Suppressor macrophage treated with lipopolysaccharide for 4 hours (primary cell): ENCODE measurements around the gene ENTHD1.

Experiments
- DNase-seq: peaks from one replicate; pipeline ENCODE4 v3.0.0-alpha.2; 2020

ENTHD1 gene, protein sequence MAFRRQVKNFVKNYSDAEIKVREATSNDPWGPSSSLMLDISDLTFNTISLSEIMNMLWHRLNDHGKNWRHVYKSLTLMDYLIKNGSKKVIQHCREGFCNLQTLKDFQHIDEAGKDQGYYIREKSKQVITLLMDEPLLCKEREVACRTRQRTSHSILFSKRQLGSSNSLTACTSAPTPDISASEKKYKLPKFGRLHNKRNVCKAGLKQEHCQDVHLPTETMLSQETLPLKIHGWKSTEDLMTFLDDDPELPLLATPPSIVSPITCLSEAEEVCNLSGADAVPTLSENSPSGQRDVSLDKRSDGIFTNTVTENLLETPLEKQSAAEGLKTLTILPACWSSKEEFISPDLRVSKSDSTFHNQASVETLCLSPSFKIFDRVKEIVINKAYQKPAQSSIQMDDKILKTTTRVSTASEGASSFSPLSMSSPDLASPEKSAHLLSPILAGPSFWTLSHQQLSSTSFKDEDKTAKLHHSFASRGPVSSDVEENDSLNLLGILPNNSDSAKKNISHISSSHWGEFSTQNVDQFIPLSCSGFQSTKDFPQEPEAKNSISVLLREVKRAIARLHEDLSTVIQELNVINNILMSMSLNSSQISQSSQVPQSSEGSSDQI

DNA sequence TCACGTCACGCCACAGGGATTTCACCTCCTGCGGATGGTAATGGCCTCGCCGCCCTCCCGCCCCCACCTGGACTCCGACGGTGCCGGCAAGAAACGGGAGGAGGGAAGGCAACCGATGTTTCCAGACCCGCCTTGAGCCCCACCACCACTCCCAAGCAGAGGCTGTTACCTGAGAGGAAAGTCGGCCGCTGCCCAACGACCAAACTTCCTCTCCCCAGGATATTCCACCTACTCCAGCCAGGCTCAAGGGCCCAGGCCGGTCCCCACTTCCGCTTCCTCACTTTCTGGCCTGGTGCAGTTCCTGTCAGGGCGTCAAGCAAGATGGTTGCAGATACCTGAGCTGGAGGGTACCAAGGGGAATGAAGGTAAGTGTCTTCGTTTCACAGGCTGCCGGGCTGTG, at the start of gene ENTHD1:
Gene ENTHD1, minus strand, starts transcription at position 235 of the 400 bp plus-strand sequence. CDS start 6,012 bp downstream, outside the sequence.
- DNase-seq, result no peak

DNA sequence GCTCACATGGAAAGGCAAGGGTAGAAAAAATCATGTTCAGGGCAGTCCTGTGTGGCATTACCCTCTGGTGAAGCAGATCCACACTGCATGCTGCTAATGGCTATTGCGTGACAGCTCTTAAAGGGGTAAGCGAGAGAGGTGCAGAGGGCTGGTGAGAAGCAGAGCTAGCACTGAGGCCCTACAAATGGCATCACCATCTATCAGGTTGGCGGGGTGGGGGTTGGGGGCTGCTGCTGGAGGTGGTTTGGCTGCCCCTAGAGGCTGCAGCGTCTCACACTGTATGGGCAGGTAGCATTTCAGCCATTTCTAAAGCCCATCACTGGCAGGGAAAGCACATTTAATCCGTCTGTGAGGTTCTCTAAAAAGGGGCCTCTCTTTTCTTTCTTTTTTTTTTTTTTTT, 49.8 kb upstream of the ENTHD1 start:
- DNase-seq, result no peak

DNA sequence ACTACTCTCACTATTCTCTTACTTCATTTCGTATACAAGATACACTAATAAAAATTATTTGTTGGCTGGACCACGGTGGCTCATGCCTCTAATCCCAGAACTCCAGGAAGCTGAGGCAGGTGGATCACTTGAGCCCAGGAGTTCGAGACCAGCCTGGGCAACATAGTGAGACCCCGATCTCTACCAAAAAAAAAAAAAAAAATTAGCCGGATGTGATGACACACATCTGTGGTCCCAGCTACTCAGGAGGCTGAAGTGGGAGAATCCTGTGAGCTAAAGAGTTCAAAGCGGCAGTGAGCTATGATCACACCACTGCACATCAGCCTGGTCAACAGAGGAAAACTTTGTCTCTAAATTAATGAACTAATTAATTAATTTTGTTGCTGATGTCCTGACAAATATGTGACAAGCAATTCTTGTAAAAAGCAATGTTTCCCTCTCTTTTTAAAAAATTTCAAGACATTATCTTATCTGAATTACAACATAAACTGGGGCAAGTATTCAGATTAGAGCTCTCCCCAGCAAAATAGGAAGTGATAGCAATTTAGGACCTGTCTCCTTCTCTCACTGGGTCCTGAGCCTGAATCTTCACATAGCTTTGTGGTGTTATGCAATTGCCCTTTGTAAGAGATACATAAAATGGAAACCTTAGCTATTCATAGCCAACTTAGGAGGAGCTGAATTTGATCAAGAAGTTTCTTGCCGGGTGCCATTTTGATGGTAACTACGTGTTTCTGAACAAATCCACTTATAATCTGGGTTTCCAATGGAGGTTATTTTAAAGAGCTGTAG, 49.1 kb upstream of the ENTHD1 start:
- peak; percentile 34 for DNase-seq

DNA sequence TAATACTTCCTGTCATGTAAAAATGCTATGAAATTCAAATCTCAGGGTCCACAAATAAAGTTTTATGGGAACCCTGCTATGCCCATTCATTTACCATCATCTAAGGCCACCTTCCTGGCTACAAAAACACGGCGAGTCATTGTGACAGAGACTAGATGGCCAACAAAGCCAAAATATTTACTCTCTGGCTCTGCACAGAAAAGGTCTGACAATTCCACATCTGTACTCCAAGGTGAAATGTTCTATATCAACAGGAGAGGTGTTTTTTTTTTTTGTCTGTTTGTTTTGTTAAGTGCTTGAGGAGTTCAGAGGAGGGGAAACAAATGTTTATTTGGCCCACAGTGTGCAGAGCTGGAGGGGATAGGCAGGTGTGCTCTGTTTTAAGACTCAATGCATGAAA, 48.0 kb upstream of the ENTHD1 start:
- DNase-seq, result no peak

DNA sequence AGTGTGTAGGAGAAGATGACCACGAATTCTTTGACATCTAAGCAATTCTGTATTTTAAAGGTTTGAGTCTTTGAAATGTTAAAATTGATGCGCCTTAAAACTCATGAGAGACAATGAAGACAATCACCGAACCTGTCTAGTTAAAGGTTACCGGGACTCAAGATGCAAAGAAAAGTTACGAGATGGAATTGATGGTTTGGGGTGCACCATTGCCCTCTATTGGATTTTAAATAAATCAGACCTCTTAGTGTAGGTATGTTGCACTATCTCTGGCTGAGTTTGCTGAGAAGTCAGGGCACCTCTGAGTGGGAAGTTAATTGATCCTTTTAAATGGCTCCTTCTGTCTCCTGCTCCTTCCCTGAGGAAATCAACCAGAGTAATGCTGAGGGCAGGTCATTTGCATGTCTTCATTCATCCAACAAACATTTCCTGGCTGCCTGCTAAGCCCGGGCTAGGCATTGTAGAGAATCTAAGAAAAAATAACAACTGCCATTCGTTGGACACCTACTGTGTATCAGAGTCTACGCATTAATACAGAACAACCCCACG, 47.3 kb upstream of the ENTHD1 start:
- DNase-seq, result no peak

DNA sequence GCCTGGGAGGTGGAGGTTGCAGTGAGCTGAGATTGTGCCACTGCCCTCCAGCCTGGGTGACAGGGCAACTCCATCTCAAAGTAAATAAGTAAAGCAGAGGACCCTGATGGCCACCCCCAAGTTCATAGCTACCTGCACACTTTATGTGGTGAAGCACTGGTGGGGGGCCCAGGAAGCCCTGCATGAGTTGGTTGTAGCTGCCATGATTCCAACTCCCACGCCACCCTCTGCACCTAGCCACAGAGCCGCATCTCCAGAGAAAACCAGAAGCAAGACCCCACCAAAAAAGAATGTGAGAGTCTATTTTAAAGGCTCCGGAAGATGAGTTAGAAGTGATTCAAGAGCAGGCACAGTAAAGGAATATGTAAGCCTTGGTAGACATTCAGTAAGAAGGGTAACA, 46.3 kb upstream of the ENTHD1 start:
- no peak for DNase-seq

DNA sequence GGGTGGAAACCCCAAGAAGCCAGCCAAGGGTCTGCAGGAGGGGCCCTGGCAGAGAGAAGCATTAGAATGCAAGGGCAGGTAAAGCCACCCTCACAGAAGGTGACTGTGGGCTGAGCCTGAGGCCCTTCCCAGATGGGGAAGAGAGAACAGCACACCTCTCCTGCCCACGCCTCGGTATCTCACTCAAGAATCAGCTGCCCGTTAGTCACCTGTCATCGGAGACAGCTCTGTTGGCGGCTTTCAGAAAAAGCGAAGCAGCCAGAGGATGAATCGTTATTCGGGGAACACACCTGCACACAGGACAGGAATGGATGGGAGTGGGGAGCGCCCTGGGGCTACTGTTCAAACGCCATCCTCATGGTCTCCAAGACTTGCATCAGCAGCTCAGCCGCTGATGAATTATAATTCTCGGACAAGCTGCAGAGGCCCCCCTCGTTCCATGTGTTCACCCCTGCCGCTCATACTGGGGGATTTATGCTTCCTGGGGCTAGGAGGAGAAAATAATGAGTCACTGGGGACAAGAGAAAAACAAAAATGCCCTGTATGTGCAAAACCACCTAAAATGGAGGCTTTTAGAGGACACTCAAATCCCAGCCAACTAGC, 45.0 kb upstream of the ENTHD1 start:
- no peak for DNase-seq

DNA sequence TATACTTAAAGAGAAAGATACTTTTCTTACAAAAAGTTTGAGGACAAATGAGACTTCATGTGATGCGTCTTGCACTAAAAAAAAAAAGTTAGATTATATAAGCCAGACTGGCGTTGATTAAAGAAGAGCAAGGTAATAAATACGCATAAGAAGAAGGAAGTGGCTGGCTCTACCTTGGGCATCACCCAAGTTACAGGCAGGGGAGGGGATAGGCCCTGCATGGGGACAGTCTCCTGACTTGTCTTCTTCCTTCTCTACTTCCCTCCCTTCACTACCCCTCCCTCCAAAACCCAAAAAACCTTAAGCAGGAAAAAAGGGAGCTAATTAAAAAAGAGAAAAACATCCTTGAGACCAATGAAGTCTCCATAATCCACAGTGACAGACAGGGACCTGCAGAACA, 44.3 kb upstream of the ENTHD1 start:
- no peak for DNase-seq

DNA sequence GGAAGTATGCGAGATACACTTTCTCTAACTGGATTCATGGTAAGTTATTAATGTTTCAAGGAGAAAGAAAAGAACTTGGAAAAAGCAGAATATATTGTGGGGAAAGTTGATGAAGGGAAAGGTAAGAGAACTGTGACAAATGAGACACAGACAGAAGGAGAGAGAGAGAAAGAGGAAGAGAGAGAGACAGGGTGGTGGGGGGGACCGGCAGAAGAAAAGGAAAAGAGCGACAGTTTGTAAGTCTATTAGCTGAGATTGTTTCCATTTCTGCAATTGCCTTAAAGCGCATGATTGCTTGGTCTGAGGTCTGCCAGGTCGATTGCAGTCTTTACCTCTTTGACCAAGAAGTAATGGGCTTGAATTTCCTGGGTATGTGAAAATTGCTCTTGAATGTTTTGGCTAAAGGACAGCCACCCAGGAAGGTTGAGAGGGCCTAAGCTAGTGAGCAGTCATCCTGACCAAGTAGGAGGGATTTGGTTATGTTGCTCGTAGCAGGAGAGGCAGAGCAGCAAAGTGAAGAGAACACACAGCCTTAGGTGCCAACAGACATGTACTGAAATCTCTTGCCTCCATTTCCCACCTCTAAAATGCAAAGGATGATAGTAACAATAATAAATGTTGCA, 43.1 kb upstream of the ENTHD1 start:
- no peak for DNase-seq

DNA sequence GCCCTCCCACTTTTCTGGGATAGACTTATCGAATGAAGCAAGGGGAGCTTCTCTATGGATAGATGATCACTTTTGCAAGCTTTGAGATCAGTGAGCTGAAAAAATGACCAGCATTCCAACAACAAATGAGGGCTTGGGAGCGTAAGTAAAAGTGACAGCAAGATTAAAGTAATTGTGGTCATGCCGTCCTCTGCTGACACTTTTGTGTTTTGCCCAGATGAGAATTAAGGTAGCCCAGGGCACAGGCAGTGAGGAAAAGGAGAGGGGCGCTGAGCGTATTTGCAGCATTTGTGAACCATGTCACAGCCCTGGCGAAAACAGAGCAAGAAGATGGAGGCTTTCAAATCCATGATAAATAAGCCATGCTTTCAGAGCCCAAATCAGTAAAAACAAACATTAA, 42.1 kb upstream of the ENTHD1 start:
- no peak for DNase-seq

DNA sequence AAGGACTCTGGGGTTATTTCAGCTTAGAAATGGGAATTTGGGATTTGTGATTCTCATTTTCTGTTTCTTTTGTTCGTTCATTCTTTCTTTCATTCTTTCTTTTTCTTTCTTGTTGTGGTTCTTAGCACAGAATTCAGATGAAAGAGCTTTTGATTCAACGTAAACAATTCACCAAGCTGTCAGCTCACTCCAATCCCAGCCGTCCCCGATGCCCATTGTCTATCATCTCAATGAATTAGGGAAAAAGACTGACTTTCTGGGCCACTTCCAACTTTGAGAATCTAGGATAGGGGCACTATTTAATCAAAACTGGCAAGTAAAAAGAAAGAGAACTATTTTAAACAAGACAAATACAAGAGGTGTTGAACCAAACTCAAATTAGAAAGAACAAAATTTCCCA, 41.6 kb upstream of the ENTHD1 start:
- no peak for DNase-seq

DNA sequence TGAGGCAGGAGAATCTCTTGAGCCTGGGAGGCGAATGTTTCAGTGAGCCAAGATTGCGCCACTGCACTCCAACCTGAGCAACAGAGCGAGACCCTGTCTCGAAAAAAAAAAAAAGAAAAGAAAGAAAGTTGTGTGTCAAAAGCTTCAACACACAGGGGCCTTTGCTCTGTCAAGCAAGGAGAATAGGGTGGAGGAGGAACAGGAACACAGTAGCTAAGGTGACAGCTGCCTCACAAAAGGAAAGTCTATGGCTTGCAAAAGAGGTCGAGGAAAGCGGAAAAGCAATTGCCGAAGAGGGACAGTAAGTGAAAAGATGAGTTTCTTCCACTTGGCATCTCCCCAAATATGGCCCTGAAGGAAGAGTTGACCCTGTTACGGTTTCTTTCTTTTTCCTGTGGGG, 40.2 kb upstream of the ENTHD1 start:
- DNase-seq, result no peak

DNA sequence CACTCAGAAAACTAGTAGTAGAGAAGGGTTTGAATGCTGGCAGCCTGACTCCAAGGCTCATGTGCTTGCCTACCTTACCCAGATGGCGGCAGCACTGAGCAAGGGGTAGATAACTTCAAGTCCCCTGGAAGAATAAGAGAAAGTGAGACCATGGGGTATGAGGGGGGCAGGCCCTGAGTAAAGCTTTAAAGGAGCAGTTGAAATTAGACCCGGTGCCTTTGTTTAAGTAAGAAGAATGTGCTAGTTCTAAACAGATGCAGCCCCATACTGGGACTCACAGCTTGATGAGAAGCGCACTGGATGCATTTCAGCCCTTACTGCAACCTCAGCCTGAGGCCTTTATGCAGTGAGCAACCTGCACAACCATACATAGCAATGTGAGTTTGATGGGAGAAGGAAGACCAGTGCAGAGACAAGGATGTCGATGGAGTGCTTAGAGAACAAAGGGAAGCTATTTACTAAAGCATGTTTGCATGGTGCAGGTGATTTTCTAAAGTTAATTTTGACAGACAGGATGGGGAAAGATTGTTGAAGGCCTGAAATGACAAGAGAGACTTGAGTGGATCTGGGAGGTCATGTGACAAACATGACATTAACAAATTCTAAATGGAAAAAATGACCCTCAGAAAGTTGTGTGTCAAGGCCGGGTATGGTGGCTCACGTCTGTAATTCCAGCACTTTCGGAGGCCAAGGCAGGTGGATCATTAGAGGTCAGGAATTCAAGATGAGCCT, 39.5 kb upstream of the ENTHD1 start:
- peak; percentile 50 for DNase-seq

DNA sequence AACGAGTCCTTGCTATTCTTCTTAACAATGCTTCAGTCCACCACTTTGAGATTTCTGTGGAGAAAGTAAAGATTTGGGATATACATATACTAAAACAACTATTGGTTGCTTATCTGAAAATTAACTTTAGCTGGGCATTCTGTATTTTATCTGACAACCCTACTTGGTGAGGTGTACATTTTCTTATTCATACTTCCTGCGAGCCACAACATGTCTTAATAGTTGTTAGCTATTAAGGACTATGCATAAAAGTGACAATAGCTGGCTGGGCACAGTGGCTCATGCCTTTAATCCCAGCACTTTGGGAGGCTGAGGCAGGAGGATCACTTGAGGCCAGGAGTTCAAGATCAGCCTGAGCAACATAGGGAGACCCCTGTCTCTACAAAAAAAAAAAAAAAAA, 38.6 kb upstream of the ENTHD1 start:
- DNase-seq, result no peak

DNA sequence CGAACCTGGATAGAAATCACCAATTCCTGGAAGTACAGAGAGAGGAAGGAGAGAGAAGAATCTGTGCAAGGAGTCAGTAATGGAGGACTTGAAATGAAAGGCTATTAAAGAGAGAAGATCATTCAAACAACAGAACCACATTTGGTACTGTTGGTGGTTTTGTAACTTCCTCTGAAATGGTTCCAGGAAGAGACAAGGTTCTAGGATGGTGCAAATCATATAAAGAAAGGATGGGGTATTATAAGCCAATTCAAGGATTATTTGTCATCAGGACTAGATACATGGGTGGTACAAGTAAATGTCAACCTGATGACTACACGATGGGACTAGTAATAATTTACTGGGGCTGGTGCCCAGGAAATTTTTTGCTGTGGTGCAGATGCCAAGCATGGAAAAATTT, 37.7 kb upstream of the ENTHD1 start:
- DNase-seq, result no peak

DNA sequence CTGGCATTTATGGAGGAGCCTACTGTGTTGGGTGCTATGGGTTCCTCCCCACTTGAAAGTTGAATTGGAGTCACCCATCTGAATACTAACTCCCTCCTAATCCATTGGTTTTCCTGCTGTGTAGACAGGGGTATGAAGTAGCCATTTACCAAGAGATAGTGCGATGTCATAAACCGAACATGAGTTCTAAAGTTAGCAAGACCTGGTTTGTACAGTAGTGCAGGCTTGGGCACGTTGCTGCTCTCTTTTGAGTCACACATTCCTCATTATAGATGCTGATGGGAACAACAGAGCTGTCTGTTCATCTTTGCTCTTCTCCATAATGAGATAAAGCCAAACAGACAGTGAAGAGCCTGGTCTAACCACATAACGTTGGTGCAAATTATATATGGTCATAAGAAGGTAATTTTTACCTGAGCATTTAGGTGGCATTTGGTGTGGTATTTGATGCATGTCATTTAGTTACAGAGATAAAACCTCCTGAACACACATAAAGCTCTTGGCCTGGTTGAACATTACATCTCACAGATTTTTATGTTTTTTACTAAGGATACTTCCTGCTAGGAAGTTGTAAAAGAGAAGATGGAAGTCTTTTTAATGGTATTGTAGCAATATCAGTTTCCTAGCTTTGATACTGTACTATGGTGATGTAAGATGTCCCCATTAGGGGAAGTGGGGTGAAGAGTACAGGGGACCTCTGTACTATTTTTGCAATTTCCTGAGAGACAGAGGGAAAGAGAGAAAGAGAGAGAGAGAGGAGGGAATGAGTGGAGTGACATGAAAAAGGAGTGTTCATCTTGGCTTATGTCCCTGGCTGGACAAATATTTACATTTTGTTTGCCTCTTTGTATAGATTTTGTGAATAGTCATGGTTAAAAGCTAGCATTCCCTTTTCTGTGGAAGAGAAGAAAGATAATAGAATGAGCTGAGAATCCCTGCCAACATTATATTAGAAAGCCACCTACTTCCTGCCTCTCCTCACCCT, 35.3 kb upstream of the ENTHD1 start:
- DNase-seq, result no peak

DNA sequence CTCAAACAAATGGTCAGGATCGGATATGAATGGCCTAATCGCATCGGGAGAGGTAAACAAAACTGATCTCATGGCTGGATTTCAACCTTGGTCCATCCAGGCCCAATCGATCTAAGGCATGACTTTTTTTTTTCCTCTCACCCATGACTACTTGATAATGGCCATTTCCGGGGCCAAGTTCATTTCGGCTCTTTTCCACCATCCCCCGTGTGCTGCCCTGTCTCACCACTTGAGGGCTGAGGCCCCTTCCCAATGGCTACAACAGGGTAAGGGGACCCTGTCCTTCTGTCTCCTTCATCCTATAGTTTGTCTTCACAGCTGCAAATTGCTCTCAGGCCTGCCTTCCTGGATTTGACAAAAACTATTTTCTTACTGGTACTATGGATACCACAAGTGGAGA, 34.0 kb upstream of the ENTHD1 start:
- no peak for DNase-seq

DNA sequence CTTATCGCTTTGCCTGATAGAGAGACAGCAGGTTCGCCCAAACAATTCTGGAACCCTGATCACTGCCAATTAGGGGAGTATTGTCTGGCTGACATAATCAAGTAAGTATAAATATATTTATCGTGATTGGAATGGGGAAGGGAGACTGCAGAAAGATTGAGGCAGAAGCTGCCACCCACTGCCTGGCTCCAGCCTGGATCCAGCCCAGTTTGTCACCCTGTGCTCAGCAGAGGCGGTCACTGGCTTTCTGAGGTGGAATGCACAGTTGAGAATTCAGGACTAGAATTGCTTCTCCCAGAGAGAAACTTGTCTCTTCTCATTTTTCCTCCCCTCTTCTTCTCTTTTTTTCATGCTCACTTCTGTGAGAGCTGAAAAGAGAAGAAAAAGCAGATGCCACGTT, 33.2 kb upstream of the ENTHD1 start:
- DNase-seq, result no peak

DNA sequence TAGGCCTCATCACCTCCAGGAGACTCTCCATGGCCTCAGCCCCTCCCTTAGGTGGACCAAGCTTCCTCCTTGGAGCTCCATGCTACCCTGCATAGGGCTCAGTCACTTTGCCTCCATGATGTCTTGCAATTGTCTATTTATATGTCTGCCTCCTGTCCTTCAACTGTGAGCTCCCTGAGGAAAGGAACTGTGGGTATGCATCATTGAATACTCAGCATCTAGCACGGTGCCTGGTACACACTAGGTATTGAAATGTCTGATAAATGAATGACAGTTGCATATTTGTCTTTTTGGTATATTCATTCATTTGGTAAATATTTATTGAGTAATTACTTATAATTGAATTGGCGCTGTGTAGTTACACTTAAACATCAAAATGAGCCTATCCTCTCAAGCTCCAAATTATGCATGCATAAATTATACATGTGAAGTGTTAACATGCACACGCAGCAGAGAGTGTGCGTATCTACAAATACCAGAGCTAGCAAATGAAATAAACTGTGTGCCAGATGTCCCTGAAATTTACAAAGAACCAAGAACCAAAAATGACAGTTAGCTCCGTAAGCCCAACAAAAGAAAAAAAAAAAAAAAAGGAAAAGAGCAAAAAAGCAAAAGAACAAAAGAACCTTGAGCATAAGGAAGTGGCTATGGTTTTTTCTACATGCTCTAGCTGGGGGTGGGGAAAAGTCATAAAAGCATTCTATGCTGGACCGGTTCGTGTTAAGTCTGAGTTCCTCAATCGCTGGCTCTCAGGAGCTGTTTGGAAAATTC, 32.5 kb upstream of the ENTHD1 start:
- no peak for DNase-seq

DNA sequence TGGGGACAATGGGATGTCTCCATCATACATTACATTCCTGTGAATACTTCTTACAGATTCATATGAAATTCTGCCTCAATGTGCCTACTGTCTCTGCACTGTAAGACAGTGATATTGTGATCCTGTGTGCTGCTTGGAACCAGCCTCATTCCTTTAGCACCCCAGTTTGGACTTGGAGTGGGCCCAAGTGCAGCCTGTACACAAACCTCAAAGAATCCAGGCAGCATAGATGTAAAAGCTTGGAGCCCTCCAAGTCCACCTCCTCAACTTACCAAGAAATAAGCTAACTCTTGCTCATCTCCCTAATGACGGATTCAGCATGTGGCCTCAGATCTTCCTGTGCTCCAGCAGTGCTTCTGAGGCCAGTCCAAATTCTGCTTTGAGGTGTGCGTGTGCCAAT, 31.7 kb upstream of the ENTHD1 start:
- no peak for DNase-seq
